SK-N-MC (cell line): ENCODE data around the gene PRKCSH.

Experiments used
- EZH2 ChIP-seq: fragments of 200-600 bp; sonication (generic); IDR thresholded peaks from one replicate; pipeline ENCODE4 v1.6.1; 2017; ENCODE audit warnings: antibody characterized with exemption
- FOXP2 ChIP-seq: optimal IDR thresholded peaks from 2 replicates; pipeline ENCODE3; 2011; ENCODE audit warnings: mild to moderate bottlenecking, moderate library complexity; ENCODE audit not compliant: insufficient read depth; ENCODE audit errors: extremely low read length, control extremely low read depth
- POLR2AphosphoS5 ChIP-seq: IDR thresholded peaks from 2 replicates; pipeline ENCODE4 v1.6.1; 2012; ENCODE audit warnings: mild to moderate bottlenecking, low read depth, low read length, borderline replicate concordance

GRCh38 chr19:11387162-11388034, 48.0 kb upstream of the PRKCSH start:
- no peak for TF ChIP-seq EZH2
- no peak for TF ChIP-seq POLR2AphosphoS5
- TF ChIP-seq FOXP2: no peak
